ENCODE measurements around the gene DGKI.

The DGKI gene

GRCh38 chr7:137820156-137820555 lies 26.6 kb downstream of the DGKI start:
- no peaks in the 10 kb centered on the region for H3K36me3 ChIP-seq (ENCODE audit: control insufficient read depth in 2 of 2, insufficient read depth in 1 of 2, low read length in 2 of 2)
- POLR2A ChIA-PET = no interaction called here
- no peak overlapping the region for H3K4me3 ChIP-seq (ENCODE audit: low read depth, low read length)
- no peaks in the 10 kb centered on the region for H3K4me1 ChIP-seq (ENCODE audit: control insufficient read depth, insufficient read depth, low read length)
- no peak for TF ChIP-seq ZBTB7A (tag by site-specific recombination; IDR thresholded peaks at IDR 0.05; ENCODE audit: low read depth)
- TF ChIP-seq EGR2 (tag by site-specific recombination; IDR thresholded peaks at IDR 0.05; ENCODE audit: low read depth) = peak; percentile 35; the same call in 1 of the 2 replicates
- CTCF ChIA-PET = interaction anchor here (2.4 kb wide), 1 partner anchor 164 kb away, joined by 9 read pairs; no protein-coding TSS in a partner anchor
- no peaks in the 10 kb centered on the region for H3K9me3 ChIP-seq (ENCODE audit: control insufficient read depth, insufficient read depth, low read depth, low read length)
- H3K27ac ChIP-seq (ENCODE audit: extremely low read depth, low read depth, low read length) = no peak overlapping the region

GRCh38 chr7:137818036-137818435 lies 28.7 kb downstream of the DGKI start:
- CTCF ChIA-PET = interaction anchor here (0.6 to 1.3 kb wide), 2 partner anchors 58 to 162 kb away, joined by 3 to 4 read pairs; no protein-coding TSS in a partner anchor
- no peaks in the 10 kb centered on the region for H3K9me3 ChIP-seq (ENCODE audit: control insufficient read depth, insufficient read depth, low read depth, low read length)
- TF ChIP-seq ZNF292 (tag by site-specific recombination; IDR thresholded peaks at IDR 0.05; ENCODE audit: borderline replicate concordance, low read depth) (no peak), REPIN1 (tag by site-specific recombination; IDR thresholded peaks at IDR 0.05; ENCODE audit: low read depth) (no peak), ZSCAN4 (tag by site-specific recombination; IDR thresholded peaks at IDR 0.05) (no peak), YY1 (tag by site-specific recombination; IDR thresholded peaks at IDR 0.05) (no peak), ZNF335 (tag by site-specific recombination; conservative IDR thresholded peaks at IDR 0.05) (no peak), ZNF2 (tag by site-specific recombination; IDR thresholded peaks at IDR 0.05) (no peak), ZNF24 (tag by site-specific recombination; IDR thresholded peaks at IDR 0.05) (no peak), ZNF488 (tag by site-specific recombination; IDR thresholded peaks at IDR 0.05) (no peak), ZNF561 (tag by site-specific recombination; IDR thresholded peaks at IDR 0.05; ENCODE audit: borderline replicate concordance) (no peak), KLF9 (tag by site-specific recombination; IDR thresholded peaks at IDR 0.05; ENCODE audit: low read depth) (no peak), ZBTB26 (tag by site-specific recombination; optimal IDR thresholded peaks at IDR 0.05) (no peak), ZNF416 (tag by site-specific recombination; IDR thresholded peaks at IDR 0.05) (no peak), ZBTB7A (tag by site-specific recombination; IDR thresholded peaks at IDR 0.05; ENCODE audit: low read depth) (no peak), GLIS2 (tag by site-specific recombination; IDR thresholded peaks at IDR 0.05) (no peak), ZBTB17 (tag by site-specific recombination; IDR thresholded peaks at IDR 0.05) (no peak), ZNF837 (tag by site-specific recombination; IDR thresholded peaks at IDR 0.05) (no peak)
- no peaks in the 10 kb centered on the region for H3K36me3 ChIP-seq (ENCODE audit: control insufficient read depth in 2 of 2, insufficient read depth in 1 of 2, low read length in 2 of 2)
- POLR2A ChIA-PET = no interaction called here
- H3K4me1 ChIP-seq (ENCODE audit: control insufficient read depth, insufficient read depth, low read length) = no peaks in the 10 kb centered on the region
- no peak overlapping the region for H3K27ac ChIP-seq (ENCODE audit: extremely low read depth, low read depth, low read length)
- no peak overlapping the region for H3K4me3 ChIP-seq (ENCODE audit: low read depth, low read length)

- H3K36me3 ChIP-seq (ENCODE audit: control insufficient read depth in 2 of 2, insufficient read depth in 1 of 2, low read length in 2 of 2) = no peaks in the 10 kb centered on the region
- ChIA-PET POLR2A (no interaction called here), CTCF (interaction anchor here (0.6 to 0.8 kb wide), 2 partner anchors 161 to 1165 kb away, joined by 3 read pairs; no protein-coding TSS in a partner anchor)
- H3K4me3 ChIP-seq (ENCODE audit: low read depth, low read length) = no peak overlapping the region
- no peak overlapping the region for H3K27ac ChIP-seq (ENCODE audit: extremely low read depth, low read depth, low read length)
- H3K4me1 ChIP-seq (ENCODE audit: control insufficient read depth, insufficient read depth, low read length) = no peaks in the 10 kb centered on the region
- TF ChIP-seq CTCF (tag by site-specific recombination; IDR thresholded peaks at IDR 0.05) (0 out of 2 replicates have a peak, but pooled peaks have one; percentile 27), ZNF623 (tag by site-specific recombination; IDR thresholded peaks at IDR 0.05) (no peak), ZNF488 (tag by site-specific recombination; IDR thresholded peaks at IDR 0.05) (no peak), ZNF302 (tag by site-specific recombination; IDR thresholded peaks at IDR 0.05; ENCODE audit: low read depth) (no peak), ZNF140 (tag by site-specific recombination; IDR thresholded peaks at IDR 0.05) (no peak), OSR2 (tag by site-specific recombination; IDR thresholded peaks at IDR 0.05) (no peak)
- no peaks in the 10 kb centered on the region for H3K9me3 ChIP-seq (ENCODE audit: control insufficient read depth, insufficient read depth, low read depth, low read length)
Observed at GRCh38 chr7:137816696-137817320, 30.0 kb downstream of the DGKI start.
